ENCODE measurements around the gene SAA4.
"Not testable (repeated sequence)": the region's sequence is repeated elsewhere in the genome, so short reads cannot be mapped to it uniquely, and the experiment has no call there.

SAA4 gene

GRCh38 chr11:18204220-18204619, 32.4 kb downstream of the SAA4 start:
- H3K36me3 ChIP-seq (ENCODE audit: control insufficient read depth, low read length), result no peaks in the 10 kb centered on the region
- no peaks in the 10 kb centered on the region for H3K9me2 ChIP-seq (replicated peaks; ENCODE audit: control insufficient read depth, low read length)
- no peaks in the 10 kb centered on the region for H3K4me1 ChIP-seq (ENCODE audit: control insufficient read depth, low read length)
- no peak overlapping the region for H3K4me3 ChIP-seq (ENCODE audit: low read length)
- H4K20me1 ChIP-seq (ENCODE audit: control insufficient read depth, insufficient read depth, low read depth, low read length), result no peaks in the 10 kb centered on the region
- no peaks in the 10 kb centered on the region for H3F3A ChIP-seq (ENCODE audit: control insufficient read depth, insufficient read depth)
- H3K9me3 ChIP-seq (ENCODE audit: control insufficient read depth, insufficient read depth, low read length), result no peaks in the 10 kb centered on the region
- H3K79me2 ChIP-seq (ENCODE audit: control insufficient read depth, low read length), result no peaks in the 10 kb centered on the region
- TF ChIP-seq EZH2phosphoT487 (IDR thresholded peaks at IDR 0.05; ENCODE audit: borderline replicate concordance, low read length), result no peak
- TF ChIP-seq CTCF (IDR thresholded peaks at IDR 0.05; ENCODE audit: low read depth, low read length, poor library complexity, severe bottlenecking), result no peak
- H3K4me2 ChIP-seq (ENCODE audit: low read length), result no peak overlapping the region
- no peak overlapping the region for H3K27ac ChIP-seq (ENCODE audit: low read depth, low read length)
- H3K27me3 ChIP-seq (ENCODE audit: control insufficient read depth, low read length), result 0 out of 2 replicates have a peak, but pooled peaks cover 2% of the 10 kb centered on the region

GRCh38 chr11:18203723-18204122, 32.9 kb downstream of the SAA4 start:
- Histone ChIP-seq H3K4me3 (ENCODE audit: low read length) (no peak overlapping the region), H3F3A (ENCODE audit: control insufficient read depth, insufficient read depth) (no peaks in the 10 kb centered on the region), H3K27me3 (ENCODE audit: control insufficient read depth, low read length) (0 out of 2 replicates have a peak, but pooled peaks cover 2% of the 10 kb centered on the region), H3K9me2 (replicated peaks; ENCODE audit: control insufficient read depth, low read length) (no peaks in the 10 kb centered on the region), H3K79me2 (ENCODE audit: control insufficient read depth, low read length) (no peaks in the 10 kb centered on the region), H3K9me3 (ENCODE audit: control insufficient read depth, insufficient read depth, low read length) (no peaks in the 10 kb centered on the region), H3K27ac (ENCODE audit: low read depth, low read length) (no peak overlapping the region), H3K4me1 (ENCODE audit: control insufficient read depth, low read length) (no peaks in the 10 kb centered on the region), H4K20me1 (ENCODE audit: control insufficient read depth, insufficient read depth, low read depth, low read length) (no peaks in the 10 kb centered on the region), H3K36me3 (ENCODE audit: control insufficient read depth, low read length) (no peaks in the 10 kb centered on the region), H3K4me2 (ENCODE audit: low read length) (no peak overlapping the region)
- TF ChIP-seq EZH2phosphoT487 (IDR thresholded peaks at IDR 0.05; ENCODE audit: borderline replicate concordance, low read length), result no peak
- TF ChIP-seq CTCF (IDR thresholded peaks at IDR 0.05; ENCODE audit: low read depth, low read length, poor library complexity, severe bottlenecking), result peak; percentile 62

GRCh38 chr11:18197738-18198137, 38.9 kb downstream of the SAA4 start:
- not testable (repeated sequence) for H3K36me3 ChIP-seq (ENCODE audit: control insufficient read depth, low read length); H3K4me3 ChIP-seq (ENCODE audit: low read length); H3F3A ChIP-seq (ENCODE audit: control insufficient read depth, insufficient read depth); H3K4me2 ChIP-seq (ENCODE audit: low read length); H3K27ac ChIP-seq (ENCODE audit: low read depth, low read length); H3K9me2 ChIP-seq (replicated peaks; ENCODE audit: control insufficient read depth, low read length); H3K27me3 ChIP-seq (ENCODE audit: control insufficient read depth, low read length); H3K79me2 ChIP-seq (ENCODE audit: control insufficient read depth, low read length); H3K4me1 ChIP-seq (ENCODE audit: control insufficient read depth, low read length); H4K20me1 ChIP-seq (ENCODE audit: control insufficient read depth, insufficient read depth, low read depth, low read length); H3K9me3 ChIP-seq (ENCODE audit: control insufficient read depth, insufficient read depth, low read length)

- no peak for TF ChIP-seq CTCF (IDR thresholded peaks at IDR 0.05; ENCODE audit: low read depth, low read length, poor library complexity, severe bottlenecking)
- no peak for TF ChIP-seq EZH2phosphoT487 (IDR thresholded peaks at IDR 0.05; ENCODE audit: borderline replicate concordance, low read length)
Observed at GRCh38 chr11:18196532-18196931, 40.1 kb downstream of the SAA4 start.

More at GRCh38 chr11:18196532-18196931, 40.1 kb downstream of the SAA4 start:
- Histone ChIP-seq H3K27ac (ENCODE audit: low read depth, low read length) (no peak overlapping the region), H3K4me3 (ENCODE audit: low read length) (no peak overlapping the region), H3K9me2 (replicated peaks; ENCODE audit: control insufficient read depth, low read length) (no peaks in the 10 kb centered on the region), H3K4me2 (ENCODE audit: low read length) (no peak overlapping the region), H3K4me1 (ENCODE audit: control insufficient read depth, low read length) (no peaks in the 10 kb centered on the region), H3F3A (ENCODE audit: control insufficient read depth, insufficient read depth) (no peaks in the 10 kb centered on the region), H4K20me1 (ENCODE audit: control insufficient read depth, insufficient read depth, low read depth, low read length) (no peaks in the 10 kb centered on the region), H3K36me3 (ENCODE audit: control insufficient read depth, low read length) (no peaks in the 10 kb centered on the region), H3K27me3 (ENCODE audit: control insufficient read depth, low read length) (peaks cover 13% of the 10 kb centered on the region; the same call in 1 of the 2 replicates), H3K9me3 (ENCODE audit: control insufficient read depth, insufficient read depth, low read length) (peaks cover 3% of the 10 kb centered on the region; the same call in 1 of the 2 replicates), H3K79me2 (ENCODE audit: control insufficient read depth, low read length) (no peaks in the 10 kb centered on the region)
